MCF 10A (cell line): ENCODE data around the gene PDE1A. TPM values are rescaled to one million over a fixed set of nuclear protein-coding genes. Genes with fewer than 3 reads are reported as not detected.
A peak's percentile ranks its signal among the peaks of the same experiment; 100 is the strongest.

Experiments used
- BruUV-seq: library from RNA; stranded (reverse); fragments of 400-500 nt; replicated peaks from 2 replicates; lab custom pipeline; 2021; lab: Mats Ljungman, UMichigan
- CTCF ChIA-PET: fragments of 300-600 bp; sonication (Branson Sonifier 250); formaldehyde crosslinking; extraction: SDS; loops from one replicate; lab custom pipeline; 2021; ENCODE audit warnings: antibody characterized with exemption, inconsistent platforms; lab: Yijun Ruan, JAX
- POLR2A ChIA-PET: fragments of 300-600, 350-650 bp; sonication (Branson Sonifier 250); formaldehyde crosslinking; extraction: SDS; loops from one replicate; lab custom pipeline; 2020; ENCODE audit warnings: antibody characterized with exemption, inconsistent platforms; lab: Yijun Ruan, JAX
- DNase-seq: peaks from one replicate; pipeline ENCODE4 v3.0.0-alpha.2; 2018; ENCODE audit not compliant: unreplicated experiment
- H3K27ac Mint-ChIP-seq: one replicate; pipeline ENCODE4 v1.8.0; 2022; ENCODE audit warnings: mild to moderate bottlenecking, low read depth, mixed read lengths; ENCODE audit not compliant: unreplicated experiment
- H3K27me3 Mint-ChIP-seq: one replicate; pipeline ENCODE4 v1.8.0; 2022; ENCODE audit warnings: mixed read lengths; ENCODE audit not compliant: insufficient read depth, unreplicated experiment
- H3K36me3 Mint-ChIP-seq: one replicate; pipeline ENCODE4 v1.8.0; 2022; ENCODE audit warnings: mild to moderate bottlenecking, moderate library complexity, mixed read lengths; ENCODE audit not compliant: insufficient read depth, unreplicated experiment
- H3K4me1 Mint-ChIP-seq: one replicate; pipeline ENCODE4 v1.8.0; 2022; ENCODE audit warnings: mixed read lengths; ENCODE audit not compliant: insufficient read depth, unreplicated experiment
- H3K4me3 Mint-ChIP-seq: one replicate; pipeline ENCODE4 v1.8.0; 2022; ENCODE audit warnings: mild to moderate bottlenecking, moderate library complexity, mixed read lengths; ENCODE audit not compliant: unreplicated experiment
- H3K9me3 Mint-ChIP-seq: one replicate; pipeline ENCODE4 v1.8.0; 2022; ENCODE audit warnings: mixed read lengths; ENCODE audit not compliant: unreplicated experiment
- intact Hi-C: fragments of 100-400 bp; cut with micrococcal nuclease; formaldehyde crosslinking; loops from 2 replicates; pipeline ENCODE4 v1.14.1; 2022
- total RNA-seq: library from RNA; stranded (reverse); gene quantifications from 2 replicates; pipeline ENCODE4 v1.2.3, GENCODE V29; 2022
- TF ChIP-seq, protein P1 (sequence below): fragments of 200-600 bp; IDR thresholded peaks from one replicate; pipeline ENCODE4 v1.8.0; 2022; ENCODE audit warnings: antibody characterized with exemption, mild to moderate bottlenecking; ENCODE audit not compliant: unreplicated experiment

PDE1A gene
- total RNA-seq, 1 experiment from 2014 or later = 0.30 TPM

DNA sequence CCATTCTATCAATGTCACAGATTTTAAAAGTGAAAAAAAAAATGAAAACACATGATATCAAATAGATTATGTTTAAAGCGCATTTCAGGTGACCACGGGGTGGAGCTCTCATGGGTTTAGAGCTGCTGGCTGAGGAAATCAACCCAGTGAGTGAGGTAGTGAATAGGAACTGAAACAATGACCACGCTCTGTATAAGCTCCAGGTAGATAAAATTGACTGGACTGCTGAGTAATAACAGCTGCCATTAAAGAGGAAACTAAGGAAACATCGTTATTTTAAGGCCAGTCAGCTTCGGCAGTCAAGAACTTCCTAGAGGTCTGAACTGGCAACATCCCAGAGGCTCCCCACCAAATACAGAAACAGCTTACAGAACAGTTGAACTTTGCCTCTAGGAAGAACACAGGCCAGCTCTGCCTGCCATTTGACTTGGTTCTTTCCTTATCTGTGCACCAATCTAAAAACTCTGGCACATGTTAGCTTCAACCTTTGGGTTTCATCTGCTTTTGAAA, 185.9 kb downstream of the PDE1A start:
- intact Hi-C loops = loop anchor here (1.0 kb wide), 1 partner anchor 408 kb away; no protein-coding TSS in a partner anchor
- BruUV-seq = no TSS peak
- TF ChIP-seq, protein P1, sequence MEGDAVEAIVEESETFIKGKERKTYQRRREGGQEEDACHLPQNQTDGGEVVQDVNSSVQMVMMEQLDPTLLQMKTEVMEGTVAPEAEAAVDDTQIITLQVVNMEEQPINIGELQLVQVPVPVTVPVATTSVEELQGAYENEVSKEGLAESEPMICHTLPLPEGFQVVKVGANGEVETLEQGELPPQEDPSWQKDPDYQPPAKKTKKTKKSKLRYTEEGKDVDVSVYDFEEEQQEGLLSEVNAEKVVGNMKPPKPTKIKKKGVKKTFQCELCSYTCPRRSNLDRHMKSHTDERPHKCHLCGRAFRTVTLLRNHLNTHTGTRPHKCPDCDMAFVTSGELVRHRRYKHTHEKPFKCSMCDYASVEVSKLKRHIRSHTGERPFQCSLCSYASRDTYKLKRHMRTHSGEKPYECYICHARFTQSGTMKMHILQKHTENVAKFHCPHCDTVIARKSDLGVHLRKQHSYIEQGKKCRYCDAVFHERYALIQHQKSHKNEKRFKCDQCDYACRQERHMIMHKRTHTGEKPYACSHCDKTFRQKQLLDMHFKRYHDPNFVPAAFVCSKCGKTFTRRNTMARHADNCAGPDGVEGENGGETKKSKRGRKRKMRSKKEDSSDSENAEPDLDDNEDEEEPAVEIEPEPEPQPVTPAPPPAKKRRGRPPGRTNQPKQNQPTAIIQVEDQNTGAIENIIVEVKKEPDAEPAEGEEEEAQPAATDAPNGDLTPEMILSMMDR = peak; percentile 41
- peaks cover 7% of the 10 kb centered on the region for H3K36me3 Mint-ChIP-seq
- no peak overlapping the region for H3K4me3 Mint-ChIP-seq
- no peaks in the 10 kb centered on the region for H3K9me3 Mint-ChIP-seq
- POLR2A ChIA-PET = interaction anchor here (0.6 kb wide), 1 partner anchor 25 kb away, joined by 3 read pairs; no protein-coding TSS in a partner anchor
- H3K27me3 Mint-ChIP-seq = no peaks in the 10 kb centered on the region
- peaks cover 6% of the 10 kb centered on the region for H3K4me1 Mint-ChIP-seq
- H3K27ac Mint-ChIP-seq = peak overlapping the region; percentile 20
- CTCF ChIA-PET = interaction anchor here (0.6 to 4.4 kb wide), 15 partner anchors 8 to 570 kb away, joined by 3 to 39 read pairs (median 4); no protein-coding TSS in a partner anchor
- DNase-seq = peak; percentile 63

DNA sequence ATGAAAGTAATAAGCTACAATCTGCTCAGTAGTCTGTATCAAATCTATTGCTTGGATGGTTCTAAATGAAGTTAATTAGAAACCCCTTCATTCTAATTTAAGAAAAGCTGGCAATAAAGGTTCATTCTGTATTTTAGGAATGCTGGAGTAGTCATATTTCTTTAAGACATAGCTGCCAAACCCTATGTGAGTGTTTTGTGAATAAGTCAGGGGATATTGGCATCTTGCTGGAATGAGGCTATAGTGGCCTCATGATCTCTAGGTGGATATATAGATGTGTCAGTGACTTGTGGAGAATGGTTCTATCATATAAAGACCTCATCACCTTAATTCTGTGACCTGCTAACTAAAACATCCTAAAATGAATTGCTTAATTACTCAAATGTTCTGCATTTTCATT, 196.3 kb downstream of the PDE1A start:
- Mint-ChIP-seq H3K27ac (no peak overlapping the region), H3K4me1 (peaks cover 5% of the 10 kb centered on the region), H3K4me3 (no peak overlapping the region), H3K36me3 (no peaks in the 10 kb centered on the region), H3K27me3 (no peaks in the 10 kb centered on the region), H3K9me3 (no peaks in the 10 kb centered on the region)
- intact Hi-C loops = no loop called here
- ChIA-PET POLR2A (interaction anchor here (1.2 kb wide), 1 partner anchor 19 kb away, joined by 4 read pairs; no protein-coding TSS in a partner anchor), CTCF (interaction anchor here (0.5 to 0.6 kb wide), 2 partner anchors 45 to 1470 kb away, joined by 3 read pairs; no protein-coding TSS in a partner anchor)
- DNase-seq = no peak
- no TSS peak for BruUV-seq
- TF ChIP-seq, protein P1 = no peak

DNA sequence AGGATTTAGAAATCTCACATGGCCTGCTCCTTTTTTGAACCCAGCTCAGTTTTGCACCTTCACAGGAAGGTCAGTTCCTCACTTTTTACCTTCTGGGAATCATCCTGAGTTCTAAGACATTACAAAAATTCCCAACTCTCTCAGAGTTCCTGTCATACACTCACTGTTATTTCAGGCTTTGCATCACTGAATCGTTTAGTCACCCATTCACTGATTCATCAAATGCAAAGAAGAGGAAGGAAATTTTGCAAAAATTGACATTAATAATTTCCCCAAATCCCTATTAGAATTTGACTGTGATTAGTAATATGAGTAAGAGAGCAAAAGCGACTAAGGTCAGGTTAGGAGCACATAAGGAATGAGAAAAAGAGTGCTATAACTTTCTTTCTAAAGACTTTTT, 197.5 kb downstream of the PDE1A start:
- Mint-ChIP-seq H3K36me3 (no peaks in the 10 kb centered on the region), H3K4me1 (peaks cover 5% of the 10 kb centered on the region), H3K9me3 (no peaks in the 10 kb centered on the region), H3K4me3 (no peak overlapping the region), H3K27ac (no peak overlapping the region), H3K27me3 (no peaks in the 10 kb centered on the region)
- POLR2A ChIA-PET = no interaction called here
- TF ChIP-seq, protein P1 = no peak
- peak; percentile 14 for DNase-seq
- CTCF ChIA-PET = interaction anchor here (1.3 kb wide), 1 partner anchor 12 kb away, joined by 7 read pairs; no protein-coding TSS in a partner anchor
- BruUV-seq = no TSS peak
- intact Hi-C loops = no loop called here

DNA sequence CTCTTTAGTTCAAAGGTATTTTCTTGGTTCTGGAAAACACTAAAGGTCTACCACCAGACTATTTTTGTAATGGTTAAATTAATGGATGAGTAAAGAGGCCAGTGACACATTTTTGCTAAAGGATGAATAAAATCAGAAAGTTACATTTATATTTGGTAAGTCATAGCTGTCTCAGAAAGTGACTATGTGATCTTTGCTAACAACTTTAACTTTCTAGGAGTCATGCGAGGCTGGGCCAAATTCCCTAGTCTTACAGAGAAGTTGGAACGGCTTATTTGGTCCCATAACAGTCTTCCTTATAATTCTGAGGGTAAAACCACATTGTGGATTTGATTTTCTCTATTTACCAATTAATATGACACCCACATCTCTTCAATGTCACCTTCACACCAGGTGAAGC, 198.1 kb downstream of the PDE1A start:
- H3K9me3 Mint-ChIP-seq = no peaks in the 10 kb centered on the region
- H3K27ac Mint-ChIP-seq = no peak overlapping the region
- TF ChIP-seq, protein P1 = no peak
- peaks cover 5% of the 10 kb centered on the region for H3K4me1 Mint-ChIP-seq
- POLR2A ChIA-PET = no interaction called here
- intact Hi-C loops = no loop called here
- H3K4me3 Mint-ChIP-seq = no peak overlapping the region
- DNase-seq = no peak
- H3K27me3 Mint-ChIP-seq = no peaks in the 10 kb centered on the region
- H3K36me3 Mint-ChIP-seq = no peaks in the 10 kb centered on the region
- BruUV-seq = no TSS peak
- CTCF ChIA-PET = interaction anchor here (0.9 to 1.3 kb wide), 2 partner anchors 12 to 421 kb away, joined by 3 to 7 read pairs; no protein-coding TSS in a partner anchor
